Choroid plexus epithelial cell (primary cell): ENCODE data around the gene NRXN3.

Experiments
- DNase-seq: peaks from one replicate; pipeline ENCODE4 v3.0.0-alpha.2; 2010; ENCODE audit warnings: low read depth
- H3K4me3 ChIP-seq: 2 replicates; pipeline ENCODE4 v1.5.1; 2011; ENCODE audit warnings: low read depth, mild to moderate bottlenecking, control low read depth, low read length, moderate library complexity
- TF ChIP-seq, protein P1 (sequence below): conservative IDR thresholded peaks from 2 replicates; pipeline ENCODE4 v1.5.1; 2011; ENCODE audit warnings: low read depth, mild to moderate bottlenecking, control low read depth, inconsistent platforms, low read length, moderate library complexity

Gene NRXN3

GRCh38 chr14:79916892-79917291 is 1746.7 kb downstream of the NRXN3 start:
- no peak overlapping the region for H3K4me3 ChIP-seq
- TF ChIP-seq, protein P1, sequence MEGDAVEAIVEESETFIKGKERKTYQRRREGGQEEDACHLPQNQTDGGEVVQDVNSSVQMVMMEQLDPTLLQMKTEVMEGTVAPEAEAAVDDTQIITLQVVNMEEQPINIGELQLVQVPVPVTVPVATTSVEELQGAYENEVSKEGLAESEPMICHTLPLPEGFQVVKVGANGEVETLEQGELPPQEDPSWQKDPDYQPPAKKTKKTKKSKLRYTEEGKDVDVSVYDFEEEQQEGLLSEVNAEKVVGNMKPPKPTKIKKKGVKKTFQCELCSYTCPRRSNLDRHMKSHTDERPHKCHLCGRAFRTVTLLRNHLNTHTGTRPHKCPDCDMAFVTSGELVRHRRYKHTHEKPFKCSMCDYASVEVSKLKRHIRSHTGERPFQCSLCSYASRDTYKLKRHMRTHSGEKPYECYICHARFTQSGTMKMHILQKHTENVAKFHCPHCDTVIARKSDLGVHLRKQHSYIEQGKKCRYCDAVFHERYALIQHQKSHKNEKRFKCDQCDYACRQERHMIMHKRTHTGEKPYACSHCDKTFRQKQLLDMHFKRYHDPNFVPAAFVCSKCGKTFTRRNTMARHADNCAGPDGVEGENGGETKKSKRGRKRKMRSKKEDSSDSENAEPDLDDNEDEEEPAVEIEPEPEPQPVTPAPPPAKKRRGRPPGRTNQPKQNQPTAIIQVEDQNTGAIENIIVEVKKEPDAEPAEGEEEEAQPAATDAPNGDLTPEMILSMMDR, result no peak
- DNase-seq, result no peak
